ENCODE results near the gene KCTD5.

Gene KCTD5

DNA sequence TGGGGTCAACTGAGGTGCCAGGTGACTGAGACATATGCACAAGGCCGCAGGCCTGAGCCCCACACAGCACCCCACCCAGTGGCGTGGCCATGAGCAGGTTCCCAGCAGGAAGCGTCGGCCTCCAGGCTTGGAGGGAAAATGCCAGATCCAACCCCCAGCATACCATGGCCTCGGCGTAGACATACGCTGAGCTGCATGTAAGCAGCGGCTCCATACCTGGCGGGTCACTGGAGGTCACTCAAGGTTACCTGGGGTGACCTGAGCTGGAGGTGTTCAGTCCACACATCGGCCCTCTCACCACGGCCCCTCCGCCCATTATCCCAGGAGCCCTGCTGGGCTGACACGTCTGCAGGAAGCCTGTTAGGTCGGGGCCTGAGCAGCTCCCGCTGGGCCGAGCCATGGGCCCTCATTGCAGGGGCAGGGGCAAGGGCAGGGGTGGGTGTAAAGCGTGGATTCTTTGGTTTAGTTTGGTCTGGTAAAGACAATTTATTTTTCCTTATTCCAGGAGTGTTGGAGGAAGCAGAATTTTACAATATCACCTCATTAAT is 15.2 kb downstream of the KCTD5 start:
- no peak for DNase-seq (ENCODE audit: low spot score)

GRCh38 chr16:2698103-2698870 is 16.0 kb downstream of the KCTD5 start:
- DNase-seq (ENCODE audit: low spot score), result no peak

DNA sequence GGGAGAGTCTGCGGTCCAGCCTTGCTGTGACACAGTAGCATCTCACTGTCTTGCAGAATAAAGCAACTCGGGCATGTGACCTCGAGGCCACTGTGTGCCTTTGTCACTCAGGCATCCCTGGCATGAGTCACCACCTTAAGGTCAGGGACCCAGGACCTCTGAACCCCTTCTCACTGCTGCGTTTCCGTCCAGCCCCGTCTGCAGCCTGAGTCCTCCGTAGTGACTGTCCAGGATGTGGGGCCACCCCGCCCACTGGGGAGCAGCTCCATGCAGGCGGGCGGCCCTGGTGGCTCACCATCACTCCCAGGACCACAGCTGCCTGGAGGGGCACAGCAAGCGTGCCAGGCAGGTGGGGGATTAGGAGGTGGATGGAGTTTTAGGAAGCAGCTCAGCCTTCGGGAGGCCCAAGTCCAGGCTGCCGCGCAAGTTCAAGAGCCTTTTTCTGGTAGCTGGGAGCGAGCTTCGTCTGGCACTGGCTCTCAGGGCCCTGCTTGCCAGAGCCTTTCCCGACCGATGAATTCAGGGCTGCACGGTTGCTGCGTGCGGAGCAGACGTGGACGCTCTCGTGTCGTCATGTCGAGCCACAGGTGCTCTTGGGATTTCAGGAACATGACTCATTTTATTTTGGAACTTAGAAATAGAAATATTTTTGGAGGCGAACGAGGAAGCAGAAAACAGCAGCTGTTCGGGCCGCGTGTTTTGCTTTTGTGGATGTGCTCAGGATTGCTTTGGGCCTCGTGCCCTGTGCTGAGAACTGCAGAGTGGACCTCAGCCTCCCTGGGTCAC is 16.8 kb downstream of the KCTD5 start:
- no peak for DNase-seq (ENCODE audit: low spot score)

DNA sequence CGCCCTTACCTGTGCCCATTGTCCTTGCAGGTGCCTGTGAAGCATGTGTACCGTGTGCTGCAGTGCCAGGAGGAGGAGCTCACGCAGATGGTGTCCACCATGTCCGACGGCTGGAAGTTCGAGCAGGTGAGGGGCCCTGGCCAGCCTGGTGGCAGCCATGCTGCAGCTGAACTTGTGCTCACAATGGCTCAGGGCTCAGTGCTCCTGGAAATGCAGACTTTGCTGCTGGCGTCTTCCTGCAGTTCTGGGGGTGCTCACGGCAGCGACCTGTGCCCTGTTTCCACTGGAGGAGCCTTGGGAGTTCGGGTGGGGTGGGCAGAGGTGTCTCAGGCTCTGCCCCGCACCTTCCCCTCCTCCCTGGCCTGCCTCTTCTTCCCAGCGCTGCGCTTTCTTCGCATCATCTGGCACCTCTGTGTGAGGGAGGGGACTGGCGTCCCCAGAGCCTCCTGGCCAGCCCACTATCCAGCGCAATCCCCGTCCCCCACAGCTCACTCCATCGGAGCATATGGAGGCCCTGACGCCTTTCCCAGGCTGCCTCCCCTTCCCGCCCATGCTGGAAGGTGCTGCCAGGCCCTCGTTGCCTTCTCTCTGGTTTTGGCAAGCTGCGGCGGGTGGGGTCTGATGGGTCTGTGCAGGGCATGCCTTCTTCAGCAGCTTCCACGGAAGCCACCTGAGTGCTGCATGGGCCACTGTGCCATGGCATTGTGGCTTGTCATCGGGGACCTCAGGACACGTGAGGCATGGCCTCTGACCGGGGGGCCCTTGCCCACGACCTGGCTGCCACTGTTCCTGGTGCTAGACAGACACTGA is 17.7 kb downstream of the KCTD5 start:
- DNase-seq (ENCODE audit: low spot score), result no peak

GRCh38 chr16:2700786-2701185 is 18.5 kb downstream of the KCTD5 start:
- no peak for DNase-seq (ENCODE audit: low spot score)

GRCh38 chr16:2701272-2701671 is 18.9 kb downstream of the KCTD5 start:
- no peak for DNase-seq (ENCODE audit: low spot score)

DNA sequence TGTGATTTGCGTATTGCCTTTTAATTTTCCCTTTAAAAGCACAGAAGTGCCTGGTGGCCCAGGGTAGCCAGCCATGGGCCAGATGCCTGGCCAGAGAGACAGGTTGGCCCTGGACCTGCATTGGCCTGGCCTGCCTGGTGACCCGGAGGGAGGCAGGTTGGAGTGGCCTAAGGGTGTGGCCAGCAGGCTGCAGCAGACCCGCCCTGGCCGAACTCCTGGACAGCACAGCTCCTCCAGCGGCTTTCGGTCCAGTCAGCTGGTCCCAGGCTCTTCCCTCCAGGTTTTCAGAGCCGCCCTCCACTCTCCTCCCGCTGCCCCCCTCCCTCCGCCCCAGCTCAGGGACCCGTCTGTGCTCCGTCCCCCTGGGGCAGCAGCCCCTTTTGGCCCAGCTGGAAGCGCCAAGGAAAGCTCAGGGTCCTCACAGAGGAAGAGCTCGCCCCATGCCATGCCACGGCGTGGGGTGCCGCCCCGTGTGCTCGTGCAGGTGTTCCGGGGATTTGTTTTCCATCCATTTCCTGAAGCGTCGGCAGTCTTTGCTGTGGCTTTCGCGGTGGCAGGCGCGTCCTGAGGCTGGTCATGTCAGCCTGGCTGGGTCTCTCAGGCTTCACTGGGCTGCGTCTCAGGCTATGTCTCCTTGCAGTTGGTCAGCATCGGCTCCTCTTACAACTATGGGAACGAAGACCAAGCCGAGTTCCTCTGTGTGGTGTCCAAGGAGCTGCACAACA is 19.6 kb downstream of the KCTD5 start:
- DNase-seq (ENCODE audit: low spot score), result no peak

DNA sequence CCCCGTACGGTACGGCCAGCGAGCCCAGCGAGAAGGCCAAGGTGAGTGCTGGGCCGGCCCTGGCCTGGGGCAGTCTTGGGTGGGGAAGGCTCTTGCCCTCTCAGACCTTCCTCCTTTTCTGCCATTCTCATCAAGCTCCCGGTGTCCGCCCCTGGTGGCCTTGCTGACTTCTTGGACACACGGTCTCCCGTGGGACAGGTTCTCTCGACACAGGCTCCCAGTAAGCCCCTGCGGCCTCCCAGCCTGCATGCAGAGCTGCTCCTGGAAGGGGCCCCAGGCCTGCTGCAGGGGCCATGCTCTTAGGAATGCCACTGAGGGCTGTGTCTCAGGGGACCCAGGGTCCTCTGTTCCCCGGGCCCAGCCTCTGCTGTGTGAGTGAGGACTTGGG is 20.1 kb downstream of the KCTD5 start:
- no peak for DNase-seq (ENCODE audit: low spot score)

GRCh38 chr16:2702871-2703745 is 20.8 kb downstream of the KCTD5 start:
- DNase-seq (ENCODE audit: low spot score), result no peak

GRCh38 chr16:2704166-2704982 is 22.1 kb downstream of the KCTD5 start:
- no peak for DNase-seq (ENCODE audit: low spot score)

GRCh38 chr16:2704983-2705275 is 22.6 kb downstream of the KCTD5 start:
- DNase-seq (ENCODE audit: low spot score), result no peak

- no peak for DNase-seq (ENCODE audit: low spot score)
These were observed 23.0 kb downstream of the KCTD5 start for GRCh38 chr16:2705351-2705750.

DNA sequence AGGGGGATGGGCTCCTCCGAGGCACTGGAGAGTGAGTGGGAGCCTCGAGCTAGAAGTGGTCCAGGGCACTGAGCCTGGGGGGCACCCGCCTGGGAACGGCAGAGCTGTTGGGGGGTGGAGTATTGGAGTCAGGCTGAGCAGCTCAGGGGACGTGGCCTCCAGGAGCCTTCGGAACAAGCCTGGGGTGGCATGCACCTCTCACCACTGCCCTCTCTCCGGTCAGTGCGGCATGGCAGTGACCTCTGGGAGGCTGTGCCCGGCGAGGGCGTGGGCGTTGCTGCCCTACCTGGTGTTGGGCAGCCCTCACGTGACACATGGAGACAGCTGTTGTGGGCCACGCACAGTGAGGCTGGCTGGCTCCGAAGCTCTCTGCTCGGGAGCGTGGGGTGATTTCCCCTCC is 23.8 kb downstream of the KCTD5 start:
- no peak for DNase-seq (ENCODE audit: low spot score)

DNA sequence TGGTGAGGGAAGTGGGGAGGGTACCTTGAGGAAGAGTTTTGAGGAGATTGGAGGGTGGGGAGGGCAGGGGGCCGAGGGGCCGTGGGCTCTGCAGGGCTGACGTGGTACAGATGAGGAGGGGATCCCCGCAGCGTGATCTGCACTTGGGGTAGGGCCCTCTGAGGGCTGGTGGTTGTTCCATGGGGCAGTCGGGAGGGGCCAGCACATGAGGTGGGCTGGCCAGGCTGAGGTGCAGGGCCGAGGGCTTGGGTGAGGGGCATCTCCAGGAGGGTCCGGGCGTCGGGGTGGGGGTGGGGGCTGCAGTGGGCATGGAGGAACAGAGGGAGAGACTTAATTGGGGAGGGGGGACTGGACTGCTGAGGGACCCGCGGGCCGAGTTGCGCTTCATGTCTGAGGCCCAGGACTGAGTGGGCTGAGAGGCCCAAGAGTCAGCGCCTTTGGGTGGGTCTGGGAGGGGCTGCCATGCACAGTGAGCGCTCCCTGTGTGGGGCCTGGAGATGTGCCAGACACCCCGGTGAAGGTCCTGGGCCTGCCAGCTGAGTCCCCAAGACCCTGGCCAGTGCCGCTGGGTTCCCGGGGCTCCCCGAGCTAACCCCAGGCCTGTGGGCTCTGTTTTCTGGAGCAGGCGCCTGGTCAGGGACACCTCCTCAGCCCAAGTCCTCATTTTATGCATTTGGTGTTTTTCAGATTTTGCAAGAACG is 24.4 kb downstream of the KCTD5 start:
- DNase-seq (ENCODE audit: low spot score), result no peak

DNA sequence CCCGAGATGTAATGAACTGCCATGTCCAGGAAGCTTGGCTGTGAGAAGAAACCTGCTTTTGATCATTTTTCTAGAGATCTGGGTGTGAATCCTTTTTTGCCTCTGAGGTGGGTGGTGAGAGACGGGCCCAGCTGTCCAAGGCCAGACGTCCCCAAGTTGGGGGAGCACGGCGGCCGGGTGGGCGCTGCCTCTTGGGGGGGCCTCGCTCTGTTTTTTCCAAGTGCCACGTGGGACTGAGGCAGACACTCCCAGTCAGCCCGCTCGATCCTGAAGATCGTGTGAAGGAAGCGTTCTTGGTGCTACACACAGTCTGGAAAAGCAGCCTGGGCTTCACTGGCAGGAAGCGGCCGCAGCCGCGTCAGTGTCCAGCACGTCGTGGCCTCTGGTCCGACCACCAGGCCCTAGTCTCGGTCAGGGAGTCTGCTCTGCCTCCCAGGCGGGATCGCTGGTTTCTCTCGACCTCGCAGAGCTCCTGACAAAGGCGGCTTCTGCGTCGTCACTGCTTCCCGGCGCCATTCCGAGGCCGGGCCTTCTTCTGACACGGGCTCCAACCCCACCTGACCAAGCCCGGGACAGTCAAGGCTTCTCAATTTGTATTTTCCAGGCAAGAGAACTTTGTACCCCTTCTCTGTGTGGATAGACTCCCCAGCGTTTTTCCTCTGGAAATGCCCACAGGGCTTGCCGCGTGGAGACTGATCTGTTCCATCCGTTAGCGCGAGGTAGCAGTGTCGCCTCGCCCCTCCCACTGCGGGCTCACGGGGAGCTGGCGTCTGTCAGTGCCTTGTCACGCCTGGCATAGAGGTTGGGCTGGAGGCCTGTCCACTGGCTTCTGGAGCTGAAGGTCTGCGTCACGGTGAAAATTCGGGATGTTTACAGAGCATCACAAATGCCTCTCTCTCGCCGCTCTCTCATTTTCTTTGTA is 25.3 kb downstream of the KCTD5 start:
- DNase-seq (ENCODE audit: low spot score), result no peak

GRCh38 chr16:2708290-2708639 is 25.9 kb downstream of the KCTD5 start:
- DNase-seq (ENCODE audit: low spot score), result no peak

DNA sequence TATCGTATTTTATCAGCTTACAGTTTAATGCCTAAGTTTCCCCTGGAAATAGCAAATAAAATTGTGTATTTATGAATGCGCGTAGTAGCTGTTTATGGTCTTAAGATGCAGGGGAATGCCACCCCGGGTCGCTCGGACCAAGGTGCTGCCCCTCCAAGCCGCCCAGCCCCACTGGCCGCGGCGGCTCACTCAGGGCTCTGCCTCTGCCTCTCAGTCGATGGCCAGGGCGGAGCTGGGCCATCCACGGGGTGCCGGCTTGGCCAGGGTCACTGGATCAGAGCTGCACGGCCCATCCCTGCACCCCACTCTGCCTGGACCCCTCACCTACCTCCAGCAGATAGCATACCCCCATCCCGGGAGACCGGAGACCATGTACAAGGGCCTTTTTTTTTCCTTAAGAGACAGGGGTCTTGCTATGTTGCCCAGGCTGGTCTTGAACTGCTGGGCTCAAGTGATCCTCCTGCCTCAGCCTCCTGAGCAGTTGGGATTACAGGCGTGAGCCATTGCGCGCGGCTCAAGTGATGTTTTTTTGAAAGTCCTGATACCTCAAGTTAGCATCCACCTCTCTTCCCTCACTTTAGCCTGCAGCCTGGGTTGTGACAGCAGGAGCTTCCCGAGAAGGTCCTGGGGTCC is 26.7 kb downstream of the KCTD5 start:
- DNase-seq (ENCODE audit: low spot score), result no peak

DNA sequence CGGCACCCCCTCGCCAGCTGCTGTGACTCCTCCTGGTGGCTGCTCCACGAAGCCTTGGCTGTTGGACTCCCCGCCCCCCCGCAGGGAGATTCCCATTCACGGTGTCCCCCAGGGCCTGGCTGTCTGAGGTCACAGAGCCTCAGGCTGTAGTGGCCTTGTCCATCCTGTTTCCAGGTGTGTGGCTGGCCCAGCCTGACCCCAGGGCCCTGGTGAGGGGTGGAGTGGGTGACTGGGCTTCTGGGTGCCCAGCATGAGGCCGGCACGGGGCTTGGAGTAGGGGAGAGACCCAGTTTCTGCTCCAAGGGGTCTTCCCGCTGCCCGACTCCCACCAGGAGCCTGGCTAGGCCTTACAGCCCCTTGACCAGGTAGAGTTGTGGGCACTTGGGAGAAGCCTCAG is 27.3 kb downstream of the KCTD5 start:
- no peak for DNase-seq (ENCODE audit: low spot score)
